Urinary bladder (tissue), 4 donors: Measurements from ENCODE around the gene CORO2B. TPM values are rescaled to one million over a fixed set of nuclear protein-coding genes. Genes with fewer than 3 reads are reported as not detected.

ENCODE experiments used
- DNase-seq: peaks from one replicate; pipeline ENCODE4 v3.0.0-alpha.2; 2015; ENCODE audit errors: extremely low spot score
- H3K27ac ChIP-seq: one replicate; pipeline ENCODE4 v1.5.1; 2013; ENCODE audit warnings: low read depth, mild to moderate bottlenecking, moderate library complexity
- H3K36me3 ChIP-seq: one replicate; pipeline ENCODE4 v1.6.1; 2013; ENCODE audit warnings: mild to moderate bottlenecking, moderate library complexity; ENCODE audit not compliant: insufficient read depth
- H3K4me1 ChIP-seq: one replicate; pipeline ENCODE4 v1.6.1; 2013; ENCODE audit warnings: mild to moderate bottlenecking, moderate library complexity; ENCODE audit not compliant: insufficient read depth
- H3K4me3 ChIP-seq: one replicate; pipeline ENCODE4 v1.5.1; 2013; ENCODE audit warnings: low read depth, low read length
- WGBS: extraction: QIAGEN DNeasy Blood & Tissue Kit; methylation state at CpG from one replicate; pipeline ENCODE4 v1.1.7; 2013; 5-methylcytosine and 5-hydroxymethylcytosine counted together
- polyA plus RNA-seq: library from polyadenylated mRNA; stranded (reverse); fragments of 200-250 nt; gene quantifications from one replicate; pipeline ENCODE4 v1.2.3, GENCODE V29; 2013
- total RNA-seq: library from RNA; depleted of rRNA; stranded (reverse); fragments of >200 nt; gene quantifications from one replicate; pipeline ENCODE4 v1.2.3, GENCODE V29; 2014
- donor health status: healthy with polysubstance abuse.
- donor health status: healthy.

Gene CORO2B
- total and polyA plus RNA-seq, 2 donors: 4.2 to 6.4 TPM

- H3K4me3 ChIP-seq: no peak overlapping the region
- no peaks in the 10 kb centered on the region for H3K36me3 ChIP-seq
- H3K27ac ChIP-seq: no peak overlapping the region
- DNase-seq: no peak
- WGBS: 75% methylated on average over 13 of the region's 13 CpGs
- no peaks in the 10 kb centered on the region for H3K4me1 ChIP-seq
These were observed 6.2 kb downstream of the CORO2B start for GRCh38 chr15:68584756-68585573.

DNA sequence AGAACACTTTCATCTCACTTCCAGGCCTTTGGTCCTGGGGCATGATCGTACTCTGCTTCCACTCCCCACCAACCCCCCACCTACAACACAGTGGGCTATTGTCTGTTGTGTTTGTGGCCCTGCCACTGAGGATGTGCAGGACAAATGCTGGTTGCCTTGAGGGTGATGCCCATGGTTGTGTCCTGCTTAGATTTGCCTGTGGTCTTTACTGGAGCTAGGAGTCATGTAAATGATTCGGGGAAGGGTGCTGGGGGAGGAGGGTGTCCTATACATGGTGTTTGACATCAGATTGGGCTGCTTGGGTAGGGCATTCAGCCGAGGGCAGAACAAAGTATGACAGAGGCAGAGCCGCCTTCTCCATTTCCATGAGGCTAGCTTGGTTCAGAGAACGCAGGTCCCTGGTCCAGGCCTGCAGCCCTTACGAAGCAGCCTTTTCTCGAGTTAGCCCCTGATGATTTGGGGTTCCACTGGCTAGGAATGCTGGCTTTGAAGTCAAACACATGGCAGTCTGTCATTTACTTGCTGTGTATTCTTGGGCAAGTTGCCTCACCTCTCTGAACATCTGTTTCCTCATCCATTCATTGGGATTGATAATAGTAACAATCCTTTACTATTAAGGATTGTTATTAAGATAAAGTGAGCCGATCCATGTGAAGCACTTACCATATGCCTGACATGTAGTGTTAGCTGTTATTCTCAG is 6.9 kb downstream of the CORO2B start:
- Histone ChIP-seq H3K4me3 (no peak overlapping the region), H3K4me1 (no peaks in the 10 kb centered on the region), H3K36me3 (no peaks in the 10 kb centered on the region), H3K27ac (no peak overlapping the region)
- no peak for DNase-seq
- 87% methylated on average over 8 of the region's 8 CpGs for WGBS

DNA sequence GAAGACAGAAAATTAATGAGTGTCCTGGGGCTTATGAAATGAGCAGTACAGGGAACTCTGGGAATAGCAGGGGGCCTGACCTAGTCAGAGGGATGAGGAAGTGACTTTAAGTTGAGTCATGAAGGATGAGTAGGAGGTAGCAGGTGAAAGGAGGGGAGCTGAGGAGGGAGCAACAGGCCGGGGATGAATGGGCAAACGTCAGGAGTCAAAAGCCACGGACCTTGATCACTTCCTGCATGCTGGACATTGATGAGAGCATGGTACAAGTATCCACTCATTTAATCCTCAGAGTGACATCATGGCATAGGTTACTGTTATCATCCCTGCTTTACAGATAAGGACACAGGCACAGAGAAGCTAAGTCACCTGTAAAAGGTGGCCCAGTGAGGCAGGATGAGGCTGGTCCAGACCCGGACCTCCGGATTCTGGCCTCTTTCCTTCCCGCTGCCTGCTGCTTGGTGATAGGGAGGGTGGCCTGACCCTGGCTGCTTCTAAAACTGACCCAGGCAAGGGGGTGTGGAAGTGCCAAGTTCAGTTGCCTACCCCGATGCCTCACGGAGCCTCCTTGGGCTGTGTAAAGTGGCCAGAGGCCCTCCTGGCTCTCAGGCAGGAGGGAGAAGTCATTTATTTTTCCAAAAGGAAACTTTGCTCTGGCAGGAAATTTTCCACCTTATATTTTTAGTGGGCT is 7.6 kb downstream of the CORO2B start:
- H3K4me1 ChIP-seq: no peaks in the 10 kb centered on the region
- H3K36me3 ChIP-seq: no peaks in the 10 kb centered on the region
- H3K27ac ChIP-seq: peak overlapping the region; percentile 31
- no peak overlapping the region for H3K4me3 ChIP-seq
- WGBS: 76% methylated on average over 8 of the region's 8 CpGs
- no peak for DNase-seq

GRCh38 chr15:68587769-68588385 is 9.1 kb downstream of the CORO2B start:
- Histone ChIP-seq H3K4me1 (no peaks in the 10 kb centered on the region), H3K27ac (peak overlapping the region; percentile 38)
- WGBS: 88% methylated on average over 4 of the region's 4 CpGs

GRCh38 chr15:68589053-68589452 is 10.3 kb downstream of the CORO2B start:
- WGBS: 79% methylated on average over 2 of the region's 2 CpGs
- H3K4me1 ChIP-seq: no peaks in the 10 kb centered on the region
- no peak for DNase-seq
- no peak overlapping the region for H3K4me3 ChIP-seq
- H3K36me3 ChIP-seq: no peaks in the 10 kb centered on the region
- H3K27ac ChIP-seq: no peak overlapping the region

More at GRCh38 chr15:68587769-68588385, 9.1 kb downstream of the CORO2B start:
- DNase-seq: no peak
- Histone ChIP-seq H3K36me3 (no peaks in the 10 kb centered on the region), H3K4me3 (no peak overlapping the region)

DNA sequence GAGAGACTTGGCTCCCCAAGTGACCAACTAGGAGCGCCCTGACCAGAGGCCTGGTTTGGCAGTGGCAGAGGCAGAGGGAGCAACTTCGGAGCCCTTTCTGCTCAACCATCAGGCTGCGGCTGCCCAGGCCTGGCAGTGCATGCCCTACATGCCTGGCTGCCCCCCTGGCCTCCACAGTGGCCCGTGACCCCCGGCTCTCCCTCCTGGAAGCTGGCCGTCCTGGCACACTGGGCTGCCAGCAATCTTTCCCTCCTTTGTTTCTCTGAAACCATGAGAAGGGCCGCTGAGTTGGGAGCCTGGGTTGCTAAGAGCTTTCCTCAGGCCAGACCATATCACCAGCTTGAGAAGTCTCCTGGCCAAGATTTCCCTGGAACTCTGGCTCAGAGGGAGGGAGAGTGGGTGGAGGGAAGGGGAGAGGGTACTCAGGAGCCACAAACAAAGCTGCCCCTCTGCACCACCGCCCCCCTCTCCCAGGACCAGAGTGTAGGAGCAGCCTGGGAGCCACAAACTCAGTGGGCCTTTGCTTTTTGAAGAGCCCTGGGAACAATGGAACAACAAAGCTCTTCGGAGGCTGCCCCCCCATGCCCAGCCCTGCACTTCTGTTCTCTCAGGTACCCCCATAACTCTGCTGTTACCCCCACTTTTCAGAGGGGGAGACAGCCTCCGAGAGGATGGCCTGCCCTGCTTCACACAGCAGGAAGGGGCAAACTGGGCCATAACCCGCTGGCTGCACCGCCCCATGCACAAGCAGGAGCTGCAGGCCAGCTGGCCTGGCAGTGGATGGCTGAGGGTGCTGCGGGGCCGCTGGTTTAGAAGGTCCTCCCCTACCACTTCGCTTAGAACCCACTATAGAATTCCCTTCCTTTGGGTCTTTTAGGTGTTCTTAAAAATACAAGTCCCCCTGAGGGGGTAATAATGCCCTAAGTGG is 11.3 kb downstream of the CORO2B start:
- Histone ChIP-seq H3K27ac (peak overlapping the region; percentile 15), H3K4me1 (no peaks in the 10 kb centered on the region), H3K4me3 (no peak overlapping the region), H3K36me3 (no peaks in the 10 kb centered on the region)
- WGBS: 78% methylated on average over 15 of the region's 15 CpGs
- no peak for DNase-seq

- Histone ChIP-seq H3K4me3 (no peak overlapping the region), H3K27ac (no peak overlapping the region), H3K36me3 (no peaks in the 10 kb centered on the region), H3K4me1 (no peaks in the 10 kb centered on the region)
- no peak for DNase-seq
- WGBS: 93% methylated on average over 9 of the region's 9 CpGs
These were observed 12.1 kb downstream of the CORO2B start for GRCh38 chr15:68590721-68591389.

- H3K36me3 ChIP-seq: no peaks in the 10 kb centered on the region
- H3K27ac ChIP-seq: no peak overlapping the region
- H3K4me3 ChIP-seq: no peak overlapping the region
- no peaks in the 10 kb centered on the region for H3K4me1 ChIP-seq
- WGBS: 92% methylated on average over 4 of the region's 4 CpGs
- no peak for DNase-seq
These were observed 13.3 kb downstream of the CORO2B start for GRCh38 chr15:68592054-68592453.

GRCh38 chr15:68592544-68592943 is 13.8 kb downstream of the CORO2B start:
- Histone ChIP-seq H3K36me3 (no peaks in the 10 kb centered on the region), H3K4me3 (no peak overlapping the region), H3K4me1 (no peaks in the 10 kb centered on the region), H3K27ac (no peak overlapping the region)
- no peak for DNase-seq
- 87% methylated on average over 3 of the region's 3 CpGs for WGBS

- Histone ChIP-seq H3K4me1 (no peaks in the 10 kb centered on the region), H3K4me3 (no peak overlapping the region), H3K27ac (no peak overlapping the region), H3K36me3 (no peaks in the 10 kb centered on the region)
- WGBS: 84% methylated on average over 1 of the region's 1 CpG
- DNase-seq: no peak
These were observed 14.5 kb downstream of the CORO2B start for GRCh38 chr15:68593341-68593740.

- H3K4me3 ChIP-seq: no peak overlapping the region
These were observed 15.2 kb downstream of the CORO2B start for GRCh38 chr15:68593828-68594532.

More at GRCh38 chr15:68593828-68594532, 15.2 kb downstream of the CORO2B start:
- H3K4me1 ChIP-seq: no peaks in the 10 kb centered on the region
- no peak for DNase-seq
- H3K36me3 ChIP-seq: no peaks in the 10 kb centered on the region
- WGBS: 81% methylated on average over 5 of the region's 5 CpGs
- no peak overlapping the region for H3K27ac ChIP-seq
